Trophoblast cell (in vitro differentiated cells and primary cell): ENCODE data around the gene NAA15.

Experiments
- DNase-seq, 2 donors: peaks; one replicate each; pipeline ENCODE4 v3.0.0-alpha.2; 2016
- H2AFZ ChIP-seq: 2 replicates; pipeline ENCODE4 v1.6.1; 2013; ENCODE audit warnings: low read length, moderate library complexity, mild to moderate bottlenecking; ENCODE audit not compliant: insufficient read depth, poor library complexity
- H2AK5ac ChIP-seq: 2 replicates; pipeline ENCODE4 v1.6.1; 2013; ENCODE audit warnings: mild to moderate bottlenecking, low read length
- H2BK120ac ChIP-seq: 2 replicates; pipeline ENCODE4 v1.6.1; 2013; ENCODE audit warnings: low read length, mild to moderate bottlenecking, moderate library complexity; ENCODE audit not compliant: insufficient read depth, poor library complexity
- H2BK12ac ChIP-seq: 2 replicates; pipeline ENCODE4 v1.6.1; 2013; ENCODE audit warnings: mild to moderate bottlenecking, low read length, moderate library complexity
- H2BK5ac ChIP-seq: 2 replicates; pipeline ENCODE4 v1.6.1; 2013; ENCODE audit warnings: low read length, low read depth, moderate library complexity, mild to moderate bottlenecking; ENCODE audit not compliant: poor library complexity
- H3K14ac ChIP-seq: 2 replicates; pipeline ENCODE4 v1.6.1; 2013; ENCODE audit warnings: mild to moderate bottlenecking, low read length
- H3K18ac ChIP-seq: 2 replicates; pipeline ENCODE4 v1.6.1; 2013; ENCODE audit warnings: mild to moderate bottlenecking, low read length
- H3K23ac ChIP-seq: 2 replicates; pipeline ENCODE4 v1.6.1; 2013; ENCODE audit warnings: low read length
- H3K27ac ChIP-seq: 2 replicates; pipeline ENCODE4 v1.5.1; 2013; ENCODE audit warnings: low read depth, mild to moderate bottlenecking, inconsistent platforms, low read length, moderate library complexity
- H3K27me3 ChIP-seq: 2 replicates; pipeline ENCODE4 v1.6.1; 2013; ENCODE audit warnings: inconsistent platforms, mild to moderate bottlenecking, low read length, moderate library complexity; ENCODE audit not compliant: insufficient read depth
- H3K36me3 ChIP-seq, 2 experiments: 1 replicate in 1 of 2; 2 replicates in 1 of 2; pipeline ENCODE4 v1.6.1; 2013; ENCODE audit warnings: low read length in 2 of 2, mild to moderate bottlenecking in 2 of 2, moderate library complexity in 1 of 2; ENCODE audit not compliant: insufficient read depth in 2 of 2, control insufficient read depth in 1 of 2
- H3K4ac ChIP-seq: 2 replicates; pipeline ENCODE4 v1.6.1; 2013; ENCODE audit warnings: low read depth, mild to moderate bottlenecking, low read length, moderate library complexity
- H3K4me1 ChIP-seq, 2 experiments: 1 replicate in 1 of 2; 2 replicates in 1 of 2; pipeline ENCODE4 v1.6.1; 2013; ENCODE audit warnings: low read length in 2 of 2, mild to moderate bottlenecking in 2 of 2, moderate library complexity in 1 of 2; ENCODE audit not compliant: insufficient read depth in 2 of 2, control insufficient read depth in 1 of 2
- H3K4me2 ChIP-seq: 2 replicates; pipeline ENCODE4 v1.6.1; 2013; ENCODE audit warnings: inconsistent platforms, mild to moderate bottlenecking, low read length, moderate library complexity
- H3K4me3 ChIP-seq: 2 replicates; pipeline ENCODE4 v1.5.1; 2013; ENCODE audit warnings: mild to moderate bottlenecking, low read depth, low read length, inconsistent platforms
- H3K79me1 ChIP-seq: one replicate; pipeline ENCODE4 v1.6.1; 2013; ENCODE audit warnings: low read length
- H3K79me2 ChIP-seq: 2 replicates; pipeline ENCODE4 v1.6.1; 2013; ENCODE audit warnings: low read length, mild to moderate bottlenecking; ENCODE audit not compliant: control insufficient read depth, insufficient read depth, poor library complexity
- H3K9ac ChIP-seq: 2 replicates; pipeline ENCODE4 v1.6.1; 2013; ENCODE audit warnings: mild to moderate bottlenecking, low read length
- H3K9me3 ChIP-seq: 2 replicates; pipeline ENCODE4 v1.6.1; 2013; ENCODE audit warnings: low read depth, mild to moderate bottlenecking, control low read depth, inconsistent platforms, low read length; ENCODE audit not compliant: insufficient read depth
- H4K12ac ChIP-seq: 2 replicates; pipeline ENCODE4 v1.6.1; 2013; ENCODE audit warnings: low read depth, mild to moderate bottlenecking, low read length, moderate library complexity
- H4K8ac ChIP-seq: 2 replicates; pipeline ENCODE4 v1.6.1; 2013; ENCODE audit warnings: low read depth, mild to moderate bottlenecking, low read length, moderate library complexity
- H4K91ac ChIP-seq: one replicate; pipeline ENCODE4 v1.6.1; 2013; ENCODE audit warnings: low read depth, mild to moderate bottlenecking, low read length, moderate library complexity
- WGBS: extraction: QIAGEN DNeasy Blood & Tissue Kit; methylation state at CpG from one replicate; pipeline ENCODE4 v1.1.7; 2013; ENCODE audit warnings: missing lambda C conversion rate; ENCODE audit not compliant: insufficient read length, insufficient coverage; ENCODE audit errors: extremely low coverage; 5-methylcytosine and 5-hydroxymethylcytosine counted together

NAA15 gene

GRCh38 chr4:139374251-139374650 lies 72.9 kb downstream of the NAA15 start:
- no peak overlapping the region for H3K4ac ChIP-seq
- H3K4me2 ChIP-seq, result no peak overlapping the region
- H3K27ac ChIP-seq, result no peak overlapping the region
- no peak for DNase-seq
- H3K14ac ChIP-seq, result no peak overlapping the region
- peaks cover 6% of the 10 kb centered on the region in 2 experiments for H3K36me3 ChIP-seq
- H4K91ac ChIP-seq, result no peak overlapping the region
- no peak overlapping the region for H4K8ac ChIP-seq
- no peak overlapping the region for H2AFZ ChIP-seq
- no peaks in the 10 kb centered on the region for H3K9me3 ChIP-seq
- no peaks in the 10 kb centered on the region for H3K27me3 ChIP-seq
- no peak overlapping the region for H2BK12ac ChIP-seq
- WGBS, result no CpG with 5 or more reads among the region's 1 CpG
- no peak overlapping the region for H3K9ac ChIP-seq
- H3K79me2 ChIP-seq, result no peaks in the 10 kb centered on the region
- H3K23ac ChIP-seq, result no peak overlapping the region
- H3K4me3 ChIP-seq, result no peak overlapping the region
- H2BK5ac ChIP-seq, result no peak overlapping the region
- H2AK5ac ChIP-seq, result no peak overlapping the region
- no peak overlapping the region for H4K12ac ChIP-seq
- no peaks in the 10 kb centered on the region for H3K79me1 ChIP-seq
- H3K18ac ChIP-seq, result no peak overlapping the region
- no peaks in the 10 kb centered on the region for H3K4me1 ChIP-seq
- no peak overlapping the region for H2BK120ac ChIP-seq

- Histone ChIP-seq H3K18ac (no peak overlapping the region), H3K79me1 (no peaks in the 10 kb centered on the region), H3K9me3 (no peaks in the 10 kb centered on the region), H3K4me3 (no peak overlapping the region), H3K79me2 (no peaks in the 10 kb centered on the region), H2BK120ac (no peak overlapping the region), H3K9ac (no peak overlapping the region), H2AFZ (no peak overlapping the region), H4K8ac (no peak overlapping the region), H3K14ac (no peak overlapping the region), H2BK5ac (no peak overlapping the region), H3K36me3 (peaks cover 4 to 12% of the 10 kb centered on the region in 2 experiments), H3K27me3 (no peaks in the 10 kb centered on the region), H3K4me1 (no peaks in the 10 kb centered on the region), H3K4me2 (no peak overlapping the region), H3K23ac (no peak overlapping the region), H4K91ac (no peak overlapping the region), H3K27ac (no peak overlapping the region), H3K4ac (no peak overlapping the region), H2AK5ac (no peak overlapping the region), H2BK12ac (no peak overlapping the region), H4K12ac (no peak overlapping the region)
- no CpG with 5 or more reads among the region's 4 CpGs for WGBS
- no peak for DNase-seq
Measured at GRCh38 chr4:139386421-139386820, 85.1 kb downstream of the NAA15 start.

- Histone ChIP-seq H3K4me2 (no peak overlapping the region), H2BK5ac (no peak overlapping the region), H3K4ac (no peak overlapping the region), H3K4me3 (no peak overlapping the region), H3K79me2 (no peaks in the 10 kb centered on the region), H3K27ac (no peak overlapping the region), H3K4me1 (no peaks in the 10 kb centered on the region), H4K8ac (no peak overlapping the region), H2BK12ac (no peak overlapping the region), H2AFZ (no peak overlapping the region), H3K23ac (no peak overlapping the region), H2AK5ac (no peak overlapping the region), H3K9ac (no peak overlapping the region), H3K14ac (no peak overlapping the region), H4K91ac (no peak overlapping the region), H3K27me3 (no peaks in the 10 kb centered on the region), H4K12ac (no peak overlapping the region), H3K18ac (no peak overlapping the region), H3K9me3 (no peaks in the 10 kb centered on the region), H2BK120ac (no peak overlapping the region), H3K36me3 (peaks cover 4 to 17% of the 10 kb centered on the region in 2 experiments), H3K79me1 (no peaks in the 10 kb centered on the region)
- no peak for DNase-seq
Measured at GRCh38 chr4:139389102-139389501, 87.8 kb downstream of the NAA15 start.

GRCh38 chr4:139389991-139390390 lies 88.7 kb downstream of the NAA15 start:
- H3K4me1 ChIP-seq, result no peaks in the 10 kb centered on the region
- H3K9ac ChIP-seq, result no peak overlapping the region
- no peak overlapping the region for H3K18ac ChIP-seq
- no CpG with 5 or more reads among the region's 1 CpG for WGBS
- H2BK120ac ChIP-seq, result no peak overlapping the region
- H3K14ac ChIP-seq, result no peak overlapping the region
- H2AK5ac ChIP-seq, result no peak overlapping the region
- H4K12ac ChIP-seq, result no peak overlapping the region
- H3K4me2 ChIP-seq, result no peak overlapping the region
- no peaks in the 10 kb centered on the region for H3K9me3 ChIP-seq
- H3K36me3 ChIP-seq, result peaks cover 0 to 12% of the 10 kb centered on the region in 2 experiments
- no peak overlapping the region for H2AFZ ChIP-seq
- H3K27ac ChIP-seq, result no peak overlapping the region
- H3K4ac ChIP-seq, result no peak overlapping the region
- DNase-seq, result no peak
- no peak overlapping the region for H3K4me3 ChIP-seq
- H3K23ac ChIP-seq, result no peak overlapping the region
- H2BK12ac ChIP-seq, result no peak overlapping the region
- H3K79me1 ChIP-seq, result no peaks in the 10 kb centered on the region
- H3K27me3 ChIP-seq, result no peaks in the 10 kb centered on the region
- H2BK5ac ChIP-seq, result no peak overlapping the region
- no peak overlapping the region for H4K8ac ChIP-seq
- H4K91ac ChIP-seq, result no peak overlapping the region
- no peaks in the 10 kb centered on the region for H3K79me2 ChIP-seq
